COLO829 (cell line): ENCODE data around the gene LMBRD1.

Experiments used
- DNase-seq: peaks from one replicate; pipeline ENCODE4 v3.0.0; 2012; ENCODE audit warnings: low spot score

The LMBRD1 gene

DNA sequence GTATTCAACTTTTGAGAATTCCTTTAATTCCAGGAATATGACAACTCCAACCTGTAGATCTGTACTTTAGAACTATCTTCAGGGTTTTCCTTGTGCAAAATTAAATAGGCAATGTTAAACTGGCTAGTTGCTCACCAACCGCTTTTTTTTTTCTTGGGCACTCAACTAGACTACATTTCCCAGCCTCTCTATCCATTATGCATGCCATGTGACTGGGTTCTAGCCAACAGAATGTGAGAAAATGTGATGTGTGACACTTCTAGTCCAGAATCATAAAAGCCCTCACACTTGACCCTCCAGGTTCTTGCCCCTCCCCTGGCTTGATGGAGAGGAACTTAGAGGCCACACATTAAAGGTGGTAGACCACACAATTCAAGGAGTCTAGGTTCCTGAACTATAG, 166.0 kb downstream of the LMBRD1 start:
- DNase-seq, result no peak

DNA sequence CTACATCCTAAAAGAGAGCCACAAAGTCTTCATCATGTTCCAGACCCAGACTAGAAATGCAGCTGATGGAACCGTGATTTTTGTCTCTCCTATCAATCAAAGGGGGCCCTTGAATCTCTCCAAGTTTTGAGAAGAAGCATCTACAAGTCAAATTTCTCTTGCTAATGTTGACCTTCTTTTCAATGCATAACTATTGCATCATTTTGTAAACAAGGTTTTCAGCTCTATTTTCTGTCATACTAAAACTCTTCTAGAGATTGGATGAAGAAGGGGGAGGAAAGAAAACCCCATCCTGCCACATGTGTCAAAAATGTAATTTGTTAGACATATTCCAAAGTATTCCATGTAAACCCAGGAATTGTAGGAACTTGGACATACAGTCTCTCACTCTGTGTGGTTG, 169.2 kb downstream of the LMBRD1 start:
- DNase-seq, result no peak

DNA sequence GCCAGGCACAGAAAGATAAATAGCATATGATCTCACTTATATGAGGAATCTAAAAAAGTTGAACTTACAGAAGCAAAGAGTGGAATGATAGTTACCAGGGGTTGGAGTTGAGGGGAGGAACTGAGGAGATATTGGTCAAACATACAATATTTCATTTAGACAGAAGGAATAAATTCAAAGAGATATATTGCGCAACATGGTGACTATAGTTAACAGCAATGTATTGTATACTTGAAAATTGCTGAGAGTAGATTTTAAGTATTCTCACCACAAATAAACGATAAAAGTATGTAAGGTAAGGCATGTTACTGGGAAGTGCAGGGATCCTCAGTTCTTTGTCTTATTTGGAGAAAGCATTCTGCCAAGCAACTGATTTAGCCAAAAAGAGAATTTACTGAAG, 171.9 kb downstream of the LMBRD1 start:
- no peak for DNase-seq
